Dedifferentiated amniotic fluid mesenchymal stem cell (primary cell): ENCODE data around the gene GATA2.
A peak's percentile ranks its signal among the peaks of the same experiment; 100 is the strongest.

Source experiments
- DNase-seq: peaks from one replicate; pipeline ENCODE4 v3.0.0-alpha.2; 2016; ENCODE audit errors: extremely low spot score

GATA2 gene

DNA sequence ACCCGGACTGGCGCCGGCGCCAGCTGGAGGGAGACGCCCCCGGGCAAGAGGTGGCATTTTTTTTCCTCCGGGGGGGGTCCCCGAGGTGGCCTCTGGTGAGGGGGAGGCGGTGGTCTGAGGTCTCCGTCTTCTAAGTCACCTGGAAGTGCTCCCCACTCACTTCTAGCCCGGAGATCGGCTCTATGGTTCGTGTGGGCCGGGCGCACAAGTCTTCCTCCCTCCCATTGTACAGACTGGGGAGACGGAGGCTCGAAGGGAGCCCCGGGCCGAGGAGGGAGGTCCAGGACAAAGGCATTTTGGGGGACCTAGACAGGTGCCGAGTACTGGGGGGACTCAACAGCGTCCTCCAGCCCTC is 4.4 kb downstream of the GATA2 start:
- peak; percentile 39 for DNase-seq

DNA sequence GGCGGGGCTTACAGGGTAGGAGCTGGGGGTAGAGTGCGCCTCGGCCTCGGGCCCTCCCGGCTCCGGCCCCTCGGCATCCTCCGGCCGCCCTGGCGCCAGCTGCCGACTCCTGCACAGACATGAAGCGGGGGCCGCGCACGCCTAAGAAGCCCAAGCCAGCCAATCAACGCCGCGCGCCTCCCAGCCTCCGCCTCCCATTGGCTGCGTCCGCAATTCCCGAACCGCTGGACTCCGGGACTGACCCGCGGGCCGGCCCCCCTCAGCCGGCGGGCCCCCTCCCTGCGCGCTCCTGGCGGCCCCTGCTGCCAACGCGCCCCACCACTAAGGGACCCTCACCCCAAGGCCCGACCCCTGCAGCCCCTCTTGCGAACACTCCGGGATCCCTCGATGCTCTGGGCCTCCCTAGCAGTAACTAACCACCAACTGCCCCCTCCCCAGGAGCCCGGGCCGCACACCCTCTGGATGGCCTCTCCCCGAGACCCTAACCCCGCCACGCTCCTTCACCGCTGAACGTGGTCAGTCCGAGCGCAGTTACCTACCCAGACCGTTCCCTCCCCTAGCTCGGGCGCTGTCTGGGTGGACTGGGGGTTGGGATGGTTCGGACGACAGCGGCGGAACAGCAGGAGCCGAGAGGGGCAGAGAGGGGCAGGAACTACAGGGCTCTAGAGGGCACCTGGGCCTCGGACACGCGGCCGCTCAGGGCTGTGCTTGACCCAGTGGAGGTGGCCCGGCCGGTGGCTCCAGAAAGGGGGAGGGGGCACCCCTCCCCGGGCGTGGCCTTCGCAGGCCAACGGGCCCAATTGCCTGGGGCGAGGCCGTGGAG is 5.0 kb downstream of the GATA2 start:
- peak; percentile 97 for DNase-seq

DNA sequence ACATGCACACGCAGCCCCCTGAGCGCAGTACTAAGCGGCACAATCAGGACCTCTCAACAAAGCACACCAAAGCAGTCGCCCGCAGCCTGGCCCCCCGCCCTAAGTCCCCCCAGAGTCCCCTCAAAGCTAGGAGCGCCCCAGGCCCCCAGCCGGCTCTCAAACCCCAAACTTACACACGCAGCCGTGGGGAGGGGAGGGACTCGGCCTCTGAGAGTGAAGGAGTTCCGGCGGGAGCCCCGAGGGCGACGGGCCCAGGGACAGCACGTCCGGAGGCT is 5.5 kb downstream of the GATA2 start:
- no peak for DNase-seq

GRCh38 chr3:128486681-128487537 is 6.1 kb downstream of the GATA2 start:
- peak; percentile 18 for DNase-seq

DNA sequence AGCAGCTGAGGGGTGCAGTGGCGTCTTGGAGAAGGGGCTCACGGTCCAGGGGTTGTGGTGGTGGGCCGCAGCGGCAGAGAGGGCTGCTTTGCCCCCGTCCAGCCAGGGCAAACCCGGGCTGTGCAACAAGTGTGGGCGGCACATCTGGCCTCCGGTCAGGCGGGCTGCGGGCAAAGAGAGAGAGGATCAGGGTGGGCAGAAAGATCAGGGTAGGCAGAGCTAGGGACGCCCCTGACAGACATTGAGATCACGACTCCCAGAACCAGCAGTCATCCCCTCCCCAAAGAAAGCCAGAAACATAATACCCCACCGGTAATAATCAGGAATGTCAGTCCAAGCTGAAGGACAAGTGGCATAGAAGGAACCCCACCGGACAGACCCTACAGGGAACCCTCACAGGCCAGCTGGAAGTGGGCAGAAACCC is 6.8 kb downstream of the GATA2 start:
- no peak for DNase-seq

- no peak for DNase-seq
Measured at GRCh38 chr3:128485282-128486204, 7.5 kb downstream of the GATA2 start.

DNA sequence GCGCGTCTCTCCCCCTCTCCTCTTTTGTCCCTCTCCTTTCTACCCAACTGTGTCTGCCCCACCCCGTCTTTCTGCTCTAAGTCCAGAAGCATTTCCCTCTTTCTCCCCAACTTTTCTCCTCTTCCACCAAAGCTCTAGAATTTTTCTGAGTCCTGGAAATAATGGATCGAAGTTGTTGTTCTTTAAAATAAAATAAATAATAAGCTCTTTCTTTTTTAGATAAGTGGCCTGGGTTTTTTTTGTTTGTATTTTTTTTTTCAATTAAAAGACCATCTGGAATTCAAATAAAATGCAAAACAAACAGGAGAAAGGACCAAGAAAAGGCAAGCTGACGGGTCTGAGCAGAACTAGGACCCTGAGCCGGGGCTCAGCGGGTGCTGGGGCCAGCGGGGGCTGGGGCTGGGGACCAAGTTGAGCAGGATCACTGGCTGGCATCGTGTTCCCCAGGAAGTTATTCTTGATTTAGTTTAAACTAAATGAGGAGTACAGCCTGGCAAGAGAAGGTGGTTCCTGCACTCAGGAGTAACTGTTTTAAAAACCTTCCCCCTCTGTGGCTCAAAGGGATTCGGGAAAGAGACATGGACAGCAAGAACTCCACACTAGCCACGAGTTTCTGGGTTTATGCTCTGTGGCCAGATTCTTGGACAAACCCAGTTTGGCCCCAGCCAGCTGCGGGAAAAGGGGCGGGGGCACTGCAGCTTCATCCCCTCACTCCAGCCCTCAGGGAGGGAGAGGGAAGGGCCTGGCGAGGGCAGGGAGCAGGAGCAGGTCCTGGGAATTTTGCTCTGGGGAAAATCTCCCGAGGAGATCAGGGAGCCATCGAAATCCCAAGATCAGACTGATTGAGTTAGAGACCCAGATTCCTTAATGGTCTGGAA is 8.4 kb downstream of the GATA2 start:
- peak; percentile 37 for DNase-seq

DNA sequence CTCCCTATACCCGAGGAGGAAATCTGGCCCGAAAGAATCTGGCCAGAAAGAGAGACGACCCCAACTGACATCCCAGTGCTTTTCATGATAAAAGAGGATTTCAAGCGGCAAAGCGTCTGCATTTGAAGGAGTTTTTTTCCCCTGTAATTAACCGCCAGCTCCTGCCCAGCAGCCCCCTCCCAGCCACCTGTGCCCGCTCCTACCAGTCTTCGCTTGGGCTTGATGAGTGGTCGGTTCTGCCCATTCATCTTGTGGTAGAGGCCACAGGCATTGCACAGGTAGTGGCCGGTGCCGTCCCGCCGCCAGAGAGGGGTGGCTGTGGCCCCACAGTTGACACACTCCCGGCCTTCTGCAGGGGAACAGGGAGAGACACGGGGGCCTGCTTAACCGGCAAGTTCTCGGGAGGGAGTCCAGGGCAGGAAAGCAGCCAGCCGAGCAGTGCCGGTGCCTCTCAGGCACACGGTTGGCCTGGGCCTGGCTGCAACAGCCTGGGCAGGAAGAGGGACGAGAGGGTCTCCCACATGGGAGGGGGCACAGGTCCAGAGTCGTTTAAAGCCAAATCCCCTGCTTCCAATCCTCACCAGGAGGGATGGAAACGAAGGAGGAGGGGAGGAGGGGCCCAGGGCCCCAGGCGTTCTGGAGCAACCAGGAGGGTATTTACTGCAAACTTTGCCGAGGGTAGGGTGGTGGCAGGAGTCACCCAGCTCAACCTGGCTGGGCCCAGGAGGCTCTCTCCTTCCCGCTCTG is 9.2 kb downstream of the GATA2 start:
- no peak for DNase-seq

GRCh38 chr3:128482666-128483656 is 10.0 kb downstream of the GATA2 start:
- DNase-seq = peak; percentile 77

- DNase-seq = no peak
Measured at GRCh38 chr3:128482175-128482574, 10.8 kb downstream of the GATA2 start.

DNA sequence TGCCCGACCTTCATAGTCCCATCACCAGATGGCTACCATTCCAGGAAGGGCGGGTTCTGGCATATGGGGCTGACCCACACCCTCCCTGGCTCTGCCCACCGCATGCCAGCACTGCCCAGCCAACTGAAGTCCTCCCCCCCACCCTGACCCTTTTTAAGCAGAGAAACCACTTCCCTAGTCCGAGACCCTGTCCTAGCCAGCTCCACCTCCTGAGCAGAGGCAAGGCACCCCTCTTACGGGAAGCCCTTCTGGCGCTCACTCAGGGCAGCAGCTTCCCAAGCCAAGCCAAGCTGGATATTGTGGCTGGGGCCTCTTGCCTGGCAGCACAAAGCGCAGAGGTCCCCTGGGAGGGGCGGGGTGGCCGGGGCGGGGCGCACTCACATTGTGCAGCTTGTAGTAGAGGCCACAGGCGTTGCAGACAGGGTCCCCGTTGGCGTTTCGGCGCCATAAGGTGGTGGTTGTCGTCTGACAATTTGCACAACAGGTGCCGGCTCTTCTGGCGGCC is 11.5 kb downstream of the GATA2 start:
- no peak for DNase-seq

GRCh38 chr3:128480717-128481437 is 12.1 kb downstream of the GATA2 start:
- no peak for DNase-seq

GRCh38 chr3:128480278-128480677 is 12.7 kb downstream of the GATA2 start:
- no peak for DNase-seq

DNA sequence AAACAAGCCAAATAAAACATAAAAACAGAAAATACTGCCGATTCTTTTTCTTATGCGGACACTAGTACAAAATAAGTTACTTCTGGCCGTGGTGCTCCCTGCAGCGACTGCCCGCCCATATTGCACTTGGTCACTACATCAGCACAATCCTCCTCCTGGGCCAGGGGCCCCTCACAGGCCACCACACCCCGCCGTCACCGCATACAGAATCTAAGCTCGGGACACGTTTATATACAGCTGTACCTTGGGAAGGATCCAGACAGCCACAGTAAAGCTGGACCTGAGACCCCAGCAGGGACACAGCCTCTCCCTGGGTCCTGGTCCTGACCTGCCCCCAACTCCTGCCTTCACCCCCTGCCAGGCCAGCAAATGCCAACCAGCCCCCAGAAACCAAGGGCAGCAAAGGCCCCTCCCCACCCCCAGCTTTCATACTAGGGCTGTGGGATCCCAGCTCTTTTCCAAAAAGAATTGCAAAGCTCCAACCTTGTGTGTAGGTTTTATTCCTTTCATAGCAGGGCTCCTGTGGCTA is 13.4 kb downstream of the GATA2 start:
- no peak for DNase-seq

- DNase-seq = no peak
Measured at GRCh38 chr3:128478576-128479506, 14.2 kb downstream of the GATA2 start.

DNA sequence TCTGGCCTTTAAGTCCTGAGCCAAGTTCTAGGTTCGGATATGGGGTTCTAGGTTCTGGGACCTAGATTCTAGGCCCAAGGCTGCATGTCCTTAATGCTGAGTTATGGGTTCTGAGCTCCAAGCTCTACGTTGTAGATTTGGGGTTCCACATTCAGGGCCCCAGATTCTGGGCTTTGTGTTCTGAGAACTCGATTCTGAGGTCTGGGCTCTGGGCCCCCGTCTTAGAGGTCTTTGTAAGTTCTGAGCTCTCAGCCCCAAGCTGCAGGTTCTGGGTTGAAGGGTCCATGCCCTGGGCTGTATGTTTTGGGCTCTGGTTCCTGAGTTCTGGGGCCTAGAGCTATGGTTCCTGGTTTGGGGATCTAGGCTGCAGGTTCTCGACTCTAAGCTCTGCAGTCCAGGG is 16.3 kb downstream of the GATA2 start:
- DNase-seq = no peak

- no peak for DNase-seq
Measured at GRCh38 chr3:128475355-128475754, 17.6 kb downstream of the GATA2 start.
